Inflammatory macrophage treated with lipopolysaccharide for 1 hour (primary cell): Measurements from ENCODE around the gene ADCY4.

Source experiments
- DNase-seq, 2 donors: peaks; one replicate each; pipeline ENCODE4 v3.0.0-alpha.2; 2020 to 2022

The ADCY4 gene

GRCh38 chr14:24314377-24315193 is 20.3 kb downstream of the ADCY4 start:
- no peak for DNase-seq

DNA sequence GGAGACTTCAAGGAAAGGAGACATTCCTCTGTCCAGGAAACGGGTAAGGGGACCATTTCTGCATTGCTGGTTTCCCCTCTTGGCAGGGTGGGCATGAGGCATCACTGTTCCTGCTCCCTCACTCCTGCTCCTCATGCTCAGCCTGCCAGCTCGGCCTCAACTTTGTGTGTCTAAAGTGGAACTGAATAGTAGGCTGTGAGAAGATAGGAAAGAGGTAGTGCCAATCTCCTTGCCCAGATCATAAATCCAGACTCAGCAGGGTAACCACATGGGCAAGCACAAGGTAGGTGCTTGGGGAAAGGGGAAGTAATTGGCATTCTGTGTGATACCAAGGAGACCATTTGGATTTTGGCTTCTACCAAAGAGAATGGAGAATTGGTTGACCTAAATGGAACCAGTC is 21.0 kb downstream of the ADCY4 start:
- DNase-seq, result no peak

DNA sequence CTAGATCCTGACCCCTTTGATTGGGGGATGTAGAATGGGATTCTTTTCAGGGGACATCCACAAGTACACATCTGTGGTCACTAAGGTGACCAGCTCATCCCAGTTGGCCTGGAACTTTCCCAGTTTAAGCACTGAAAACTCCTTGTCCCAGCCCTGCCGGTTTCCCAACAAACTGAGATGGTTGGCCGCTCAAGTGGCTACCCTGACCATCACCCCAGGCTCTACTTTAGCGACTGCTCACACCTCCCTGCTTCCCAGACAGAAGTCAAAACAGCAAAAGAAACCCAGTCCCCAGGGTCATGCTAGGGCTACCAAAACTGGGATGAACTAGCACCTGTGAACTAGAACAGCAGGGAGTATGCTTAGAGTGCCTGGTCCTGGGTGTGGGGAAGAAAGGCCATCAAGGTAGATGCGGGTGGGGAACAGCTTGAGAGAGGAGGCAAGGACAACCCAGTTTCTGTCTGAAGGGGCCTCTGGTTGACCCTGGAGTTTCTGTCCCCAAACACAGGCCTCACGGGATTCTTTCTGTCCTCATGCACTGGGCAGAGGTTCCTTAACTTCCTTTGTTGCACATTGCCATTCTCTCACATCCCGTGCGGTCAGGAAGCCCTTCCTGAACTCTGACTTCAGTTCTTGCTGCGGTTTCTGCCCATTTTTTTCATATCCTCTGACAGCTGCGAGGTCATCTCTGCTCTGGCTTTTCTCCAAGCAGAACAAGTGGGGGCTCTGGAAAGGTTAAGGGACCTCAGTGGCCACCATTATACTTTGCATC is 21.9 kb downstream of the ADCY4 start:
- peak; percentile 71 to 75 for DNase-seq

GRCh38 chr14:24311837-24312615 is 22.8 kb downstream of the ADCY4 start:
- DNase-seq, result peak; percentile 78 to 87

- no peak for DNase-seq
Observed at GRCh38 chr14:24310646-24311604, 23.9 kb downstream of the ADCY4 start, which contains the start of gene LTB4R. Gene LTB4R (plus strand): TSS chr14:24311502. CDS start chr14:24315652, 4,150 bp downstream.

- no peak for DNase-seq
Observed at GRCh38 chr14:24310265-24310645, 24.6 kb downstream of the ADCY4 start.

GRCh38 chr14:24309538-24310264 is 25.2 kb downstream of the ADCY4 start, which contains the start of gene LTB4R2:
Gene LTB4R2 (plus strand): TSS chr14:24310140. CDS start chr14:24310665, 525 bp downstream.
- DNase-seq, result no peak

GRCh38 chr14:24308342-24309124 is 26.3 kb downstream of the ADCY4 start:
- DNase-seq, result no peak

- peak; percentile 82 to 95 for DNase-seq
Observed at GRCh38 chr14:24307575-24308341, 27.1 kb downstream of the ADCY4 start, which contains the start of gene CIDEB. Gene CIDEB (minus strand): TSS chr14:24307977. CDS start chr14:24307858, 119 bp downstream.

DNA sequence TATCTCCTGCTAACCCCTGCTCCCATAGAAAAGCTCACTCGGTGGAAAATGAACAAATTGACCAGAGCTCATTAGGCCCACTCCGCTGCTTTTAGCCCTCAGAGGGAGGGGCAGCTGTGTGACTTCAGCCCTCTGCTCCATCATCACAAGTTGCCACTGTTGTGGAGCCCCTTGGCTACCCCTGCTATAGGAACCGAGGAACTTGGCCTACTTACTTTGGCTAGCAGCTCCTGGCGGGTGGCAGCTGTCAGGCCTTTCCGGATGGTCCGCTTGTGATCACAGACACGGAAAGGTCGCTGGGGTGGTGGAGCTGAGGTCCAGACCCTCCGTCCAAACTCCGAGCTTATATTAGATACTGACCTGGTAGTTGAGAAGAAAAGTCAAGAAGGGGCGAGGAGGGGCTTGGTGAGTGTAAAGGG is 27.7 kb downstream of the ADCY4 start:
- DNase-seq, result no peak

DNA sequence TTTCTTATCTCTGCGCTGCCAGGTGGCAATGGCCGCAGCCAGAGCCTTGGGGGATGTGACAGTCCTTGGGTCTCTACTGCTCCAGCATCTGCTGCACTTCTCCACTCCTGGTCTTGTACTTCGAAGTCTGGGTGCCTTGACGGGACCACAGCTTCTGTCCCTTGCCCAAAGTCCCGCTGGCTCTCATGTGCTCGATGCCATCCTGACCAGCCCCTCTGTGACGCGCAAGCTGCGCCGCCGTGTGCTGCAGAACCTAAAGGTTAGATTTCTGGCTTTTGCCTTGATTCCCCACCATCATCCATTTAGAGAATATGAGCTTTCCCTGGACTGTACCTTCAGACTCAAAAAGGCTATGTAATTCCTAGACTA is 30.9 kb downstream of the ADCY4 start:
- no peak for DNase-seq

DNA sequence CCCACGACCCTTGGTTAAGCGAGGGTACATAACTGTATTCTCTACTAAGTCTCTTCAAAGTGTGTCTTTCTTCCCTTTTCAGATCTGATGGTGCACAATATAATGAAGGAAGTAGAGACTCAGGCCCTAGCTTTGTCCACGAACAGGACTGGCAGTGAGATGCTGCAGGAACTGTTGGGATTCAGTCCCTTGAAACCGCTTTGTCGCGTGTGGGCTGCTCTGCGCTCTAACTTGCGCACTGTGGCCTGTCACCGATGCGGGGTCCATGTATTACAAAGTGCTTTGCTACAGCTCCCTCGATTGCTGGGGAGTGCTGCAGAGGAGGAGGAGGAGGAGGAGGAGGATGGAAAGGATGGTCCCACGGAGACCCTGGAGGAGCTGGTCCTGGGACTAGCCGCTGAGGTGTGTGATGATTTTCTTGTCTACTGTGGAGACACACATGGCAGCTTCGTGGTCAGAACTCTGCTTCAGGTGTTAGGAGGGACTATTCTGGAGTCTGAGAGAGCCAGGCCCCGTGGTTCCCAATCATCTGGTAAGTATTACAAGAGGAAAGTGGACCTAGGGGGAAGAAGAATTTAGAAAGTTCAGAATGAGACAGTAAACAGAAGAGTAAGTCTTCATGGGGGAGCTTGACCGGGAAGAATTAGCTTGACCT is 34.4 kb downstream of the ADCY4 start:
- DNase-seq, result no peak

GRCh38 chr14:24299255-24300191 is 35.3 kb downstream of the ADCY4 start, which contains the start of the genes DHRS1 and NOP9:
Gene DHRS1 (minus strand): TSS chr14:24299780. CDS start chr14:24299106, 674 bp downstream.
Gene NOP9 (plus strand): TSS chr14:24299850. CDS start chr14:24299955, 105 bp downstream.
- peak; percentile 83 to 98 for DNase-seq

- no peak for DNase-seq
Observed at GRCh38 chr14:24298892-24299254, 36.0 kb downstream of the ADCY4 start.

DNA sequence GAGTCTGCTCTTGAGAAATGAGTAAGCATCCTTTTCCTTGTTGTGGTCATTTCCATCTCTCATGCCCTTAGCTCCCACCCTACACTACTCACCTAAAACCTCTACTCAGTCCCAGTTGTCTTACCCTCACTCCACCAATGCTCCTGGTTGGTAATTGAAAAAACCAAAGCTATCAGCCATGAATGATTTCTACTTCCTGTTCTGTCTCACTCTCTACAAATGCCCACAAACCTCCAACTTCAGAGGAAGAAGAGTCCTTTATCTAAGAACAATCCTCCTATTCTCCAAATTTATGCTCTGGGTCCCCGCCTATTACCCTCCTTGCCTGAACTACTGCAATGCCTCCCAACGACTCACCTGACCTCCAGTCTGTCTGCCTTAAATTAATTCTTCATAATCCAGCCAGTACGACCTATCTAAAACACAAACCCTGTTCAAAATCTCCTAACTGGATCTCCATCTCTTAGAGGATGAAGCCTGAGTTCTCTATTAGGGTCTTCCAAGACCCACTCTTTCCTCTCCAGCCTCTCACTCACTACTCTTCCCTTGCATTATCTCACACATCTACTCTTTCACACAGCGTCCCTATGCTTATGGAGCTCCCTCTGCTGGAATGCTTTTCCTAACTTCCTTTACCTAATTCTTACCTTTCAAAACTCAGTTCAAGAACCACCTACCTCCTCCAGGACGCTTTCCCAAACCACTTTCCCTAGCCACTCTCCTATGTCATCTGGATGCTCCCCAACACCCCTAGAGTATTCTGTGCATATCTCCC is 37.5 kb downstream of the ADCY4 start:
- DNase-seq, result no peak

DNA sequence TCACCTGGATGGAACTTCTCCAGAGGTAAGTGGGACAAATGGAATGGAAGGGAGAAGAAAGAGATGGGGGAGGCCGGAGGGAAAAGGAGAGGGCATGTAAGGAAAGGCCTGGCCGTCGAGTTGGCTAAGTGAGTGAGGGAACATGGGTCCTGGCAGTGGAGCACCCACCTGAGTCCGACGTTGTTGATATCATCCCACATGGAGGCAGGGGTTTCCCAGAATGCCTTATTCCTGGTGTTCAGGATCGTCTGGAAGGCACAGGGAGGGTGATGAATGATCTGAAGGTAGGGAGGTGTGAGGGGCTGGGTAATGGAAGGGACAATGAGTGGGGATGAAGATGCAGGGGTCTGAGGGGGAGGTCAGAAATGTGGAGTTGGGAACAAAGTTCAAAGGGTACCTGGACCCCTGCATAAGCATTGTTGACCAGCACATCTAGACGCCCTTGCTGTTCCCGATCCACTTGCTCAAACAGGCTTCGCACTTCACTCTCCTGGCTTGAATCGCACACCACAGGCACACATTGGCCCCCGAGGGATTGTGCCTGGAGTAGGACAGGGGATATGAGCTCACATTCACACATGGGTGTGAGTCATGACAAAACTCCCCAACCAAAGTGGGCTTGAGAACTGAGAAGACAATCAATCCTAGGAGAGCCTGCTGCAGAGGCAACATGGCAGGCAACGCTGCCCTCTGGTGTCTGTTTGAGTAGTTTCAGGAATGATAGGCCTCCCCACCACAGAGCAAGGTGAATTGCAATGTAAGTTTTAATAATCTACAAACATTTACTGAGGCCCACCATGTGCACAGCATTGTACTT is 38.3 kb downstream of the ADCY4 start:
- peak; percentile 86 to 89 for DNase-seq
